Endothelial cell of umbilical vein (primary cell): ENCODE data around the gene CANT1. TPM values are rescaled to one million over a fixed set of nuclear protein-coding genes. Genes with fewer than 3 reads are reported as not detected.

ENCODE experiments used
- BruUV-seq: library from RNA; stranded (reverse); fragments of 400-500 nt; replicated peaks from 2 replicates; lab custom pipeline; 2021; lab: Mats Ljungman, UMichigan
- CTCF ChIA-PET: fragments of 300-600, 350-600 bp; sonication (Branson Sonifier 250); formaldehyde crosslinking; loops from one replicate; lab custom pipeline; 2021; ENCODE audit warnings: antibody characterized with exemption, inconsistent platforms; lab: Charles Lee
- POLR2A ChIA-PET: fragments of 300-600, 350-600 bp; sonication (Branson Sonifier 250); formaldehyde crosslinking; loops from one replicate; lab custom pipeline; 2021; ENCODE audit warnings: antibody characterized with exemption, inconsistent platforms; lab: Charles Lee
- DNase-seq: peaks from one replicate; pipeline ENCODE4 v3.0.0-alpha.2; 2011; ENCODE audit warnings: low read depth, low spot score
- FAIRE-seq: peaks from 2 replicates; lab custom pipeline; 2011; peaks lifted over from hg19 to GRCh38; lab: Jason Lieb, UNC
- H2AFZ ChIP-seq: 2 replicates; pipeline ENCODE4 v1.6.0; 2012; ENCODE audit warnings: low read depth, low read length, control low read depth, inconsistent platforms
- H3K27ac ChIP-seq: 2 replicates; pipeline ENCODE4 v1.5.1; 2011; ENCODE audit warnings: low read depth, mild to moderate bottlenecking, control low read depth, low read length, moderate library complexity; ENCODE audit not compliant: insufficient read depth
- H3K27me3 ChIP-seq, 2 experiments: 2 replicates each; pipeline versions ENCODE4 v1.6.0 to v1.6.1; 2011; ENCODE audit warnings: low read length in 2 of 2, mixed read lengths in 1 of 2; ENCODE audit not compliant: control insufficient read depth in 2 of 2, insufficient read depth in 2 of 2
- H3K36me3 ChIP-seq, 2 experiments: 2 replicates in 1 of 2; 3 replicates in 1 of 2; pipeline ENCODE4 v1.5.1; 2011; ENCODE audit warnings: low read length in 2 of 2, mild to moderate bottlenecking in 1 of 2, moderate library complexity in 1 of 2; ENCODE audit not compliant: control insufficient read depth in 2 of 2, insufficient read depth in 2 of 2; ENCODE audit errors: extremely low read depth in 1 of 2
- H3K4me1 ChIP-seq: 3 replicates; pipeline ENCODE4 v1.5.1; 2011; ENCODE audit warnings: mild to moderate bottlenecking, low read length; ENCODE audit not compliant: control insufficient read depth, insufficient read depth; ENCODE audit errors: extremely low read depth
- H3K4me2 ChIP-seq: 2 replicates; pipeline ENCODE4 v1.6.1; 2011; ENCODE audit warnings: low read length, control low read depth, mixed read lengths; ENCODE audit not compliant: insufficient read depth
- H3K4me3 ChIP-seq, 3 experiments: fragments of 200-600 bp in 1 of 3; sonication (generic), shearing (Covaris generic) in 1 of 3; replicated peaks in 1 of 3; 2 replicates each; pipeline ENCODE4 v1.5.1; 2011 to 2016; ENCODE audit warnings: control low read depth in 3 of 3, low read length in 3 of 3, mild to moderate bottlenecking in 2 of 3, inconsistent platforms in 1 of 3, low read depth in 1 of 3, moderate library complexity in 1 of 3; ENCODE audit not compliant: insufficient read depth in 1 of 3
- H3K79me2 ChIP-seq: 2 replicates; pipeline ENCODE4 v1.6.0; 2012; ENCODE audit warnings: low read length, inconsistent platforms; ENCODE audit not compliant: control insufficient read depth, insufficient read depth
- H3K9ac ChIP-seq: replicated peaks from 2 replicates; pipeline ENCODE3; 2011; ENCODE audit warnings: low read length, control low read depth; ENCODE audit not compliant: insufficient read depth; ENCODE audit errors: extremely low read depth
- H3K9me1 ChIP-seq: replicated peaks from 3 replicates; pipeline ENCODE4 v1.6.0; 2011; ENCODE audit warnings: mild to moderate bottlenecking, low read length; ENCODE audit not compliant: control insufficient read depth, insufficient read depth; ENCODE audit errors: extremely low read depth
- H3K9me3 ChIP-seq: replicated peaks from 2 replicates; pipeline ENCODE4 v1.5.1; 2012; ENCODE audit warnings: low read length, inconsistent platforms; ENCODE audit not compliant: control insufficient read depth, insufficient read depth
- H4K20me1 ChIP-seq: replicated peaks from 2 replicates; pipeline ENCODE3; 2011; ENCODE audit warnings: mild to moderate bottlenecking, low read length; ENCODE audit not compliant: control insufficient read depth, insufficient read depth; ENCODE audit errors: extremely low read depth
- EZH2 ChIP-seq: IDR thresholded peaks from 2 replicates; pipeline ENCODE4 v1.6.1; 2012; ENCODE audit warnings: borderline replicate concordance, low read depth, mild to moderate bottlenecking, moderate library complexity, low read length, inconsistent platforms; ENCODE audit not compliant: severe bottlenecking
- FOS ChIP-seq: IDR thresholded peaks from 2 replicates; pipeline ENCODE4 v1.6.1; 2011; ENCODE audit warnings: mild to moderate bottlenecking, low read length, moderate library complexity, borderline replicate concordance; ENCODE audit not compliant: insufficient read depth
- GATA2 ChIP-seq: IDR thresholded peaks from 2 replicates; pipeline ENCODE4 v1.7.0; 2011; ENCODE audit warnings: low read depth, mild to moderate bottlenecking, moderate library complexity, mixed read lengths, low read length; ENCODE audit not compliant: insufficient read length, insufficient read depth
- JUN ChIP-seq: IDR thresholded peaks from 2 replicates; pipeline ENCODE4 v1.6.1; 2011; ENCODE audit warnings: borderline replicate concordance, low read depth; ENCODE audit not compliant: insufficient read length, insufficient read depth
- MYC ChIP-seq: IDR thresholded peaks from one replicate; pipeline ENCODE4 v1.6.1; 2011; ENCODE audit warnings: mild to moderate bottlenecking, low read depth, low read length
- POLR2A ChIP-seq: IDR thresholded peaks from 2 replicates; pipeline ENCODE4 v1.6.1; 2012; ENCODE audit warnings: low read depth, mild to moderate bottlenecking, control low read depth, low read length
- POLR2AphosphoS5 ChIP-seq: IDR thresholded peaks from 2 replicates; pipeline ENCODE4 v1.6.1; 2012; ENCODE audit warnings: low read depth, mild to moderate bottlenecking, control low read depth, low read length, moderate library complexity; ENCODE audit not compliant: insufficient read depth
- dilution Hi-C: fragments of 300-500 bp; cut with MboI; formaldehyde crosslinking; loops from one replicate; pipeline ENCODE4 v1.15.0; 2019; ENCODE audit warnings: low sequenced_read_pairs; ENCODE audit not compliant: extremely low pct_ligation_motif_present
- intact Hi-C: fragments of 100-400 bp; cut with micrococcal nuclease; formaldehyde crosslinking; loops from one replicate; pipeline ENCODE4 v1.10.0; 2022
- polyA plus RNA-seq, 4 experiments: library from polyadenylated mRNA; depleted of rRNA in 3 of 4; stranded (reverse) in 3 of 4; unstranded in 1 of 4; fragments of >200 nt; gene quantifications; 2 replicates each; pipeline versions ENCODE4 v1.2.1 to v1.2.3, GENCODE V29; 2011 to 2012; ENCODE audit warnings: missing spikeins in 1 of 4
- total RNA-seq: library from RNA; stranded (reverse); gene quantifications from 2 replicates; pipeline ENCODE4 v1.2.3, GENCODE V29; 2021
- TF ChIP-seq, protein P1 (sequence below), 2 donors: IDR thresholded peaks; 1 replicate in 1 of 2; 2 replicates in 1 of 2; pipeline ENCODE4 v1.5.1; 2011; ENCODE audit warnings: low read length in 2 of 2, mild to moderate bottlenecking in 2 of 2, moderate library complexity in 2 of 2, control low read depth in 1 of 2, inconsistent platforms in 1 of 2, low read depth in 1 of 2; ENCODE audit not compliant: insufficient read depth in 1 of 2; ENCODE audit errors: extremely low read depth in 1 of 2
- TF ChIP-seq, protein P2 (sequence below): IDR thresholded peaks from 2 replicates; pipeline ENCODE4 v1.6.1; 2011; ENCODE audit not compliant: insufficient read depth, insufficient read length

The CANT1 gene
- total and polyA plus RNA-seq, 2 donors (not counting 3 experiments of a cell fraction or from before 2014, with no cell fraction given), result 85.0 to 93.6 TPM

DNA sequence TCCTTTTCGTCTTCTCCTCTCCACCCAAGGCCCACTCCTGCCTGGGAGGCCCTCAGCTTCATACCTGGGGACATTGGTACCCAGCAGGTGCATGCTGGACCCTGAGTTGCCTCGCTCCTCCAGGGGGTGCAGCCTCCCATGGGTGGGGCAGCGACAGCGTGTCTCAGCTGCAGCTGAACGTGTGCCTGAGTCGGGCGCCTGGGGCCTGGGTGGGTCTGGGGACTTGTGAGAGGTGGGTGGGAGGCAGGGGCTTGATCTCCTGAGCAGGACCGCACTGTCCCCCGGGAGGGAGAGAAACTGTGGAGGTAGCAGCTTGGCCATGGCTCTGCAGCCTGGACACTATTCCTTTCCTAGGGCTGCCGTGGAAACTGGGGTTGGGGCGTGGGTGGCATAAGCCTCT, 40.3 kb upstream of the CANT1 start:
- Histone ChIP-seq H3K9me3 (no peaks in the 10 kb centered on the region), H3K9ac (no peak overlapping the region), H4K20me1 (no peaks in the 10 kb centered on the region), H2AFZ (no peak overlapping the region), H3K36me3 (no peaks in the 10 kb centered on the region), H3K4me3 (no peak overlapping the region), H3K4me1 (peaks cover 5% of the 10 kb centered on the region), H3K79me2 (no peaks in the 10 kb centered on the region), H3K4me2 (no peak overlapping the region), H3K9me1 (no peaks in the 10 kb centered on the region), H3K27ac (no peak overlapping the region), H3K27me3 (peaks cover 0 to 4% of the 10 kb centered on the region in 2 experiments)
- BruUV-seq, result no TSS peak
- POLR2A ChIA-PET, result no interaction called here
- CTCF ChIA-PET, result interaction anchor here (0.8 to 3.3 kb wide), 4 partner anchors 10 to 342 kb away, joined by 3 to 16 read pairs (median 6); no protein-coding TSS in a partner anchor
- FAIRE-seq (no peak), DNase-seq (no peak)
- dilution Hi-C loops, result no loop called here
- intact Hi-C loops, result no loop called here
- TF ChIP-seq, protein P1, sequence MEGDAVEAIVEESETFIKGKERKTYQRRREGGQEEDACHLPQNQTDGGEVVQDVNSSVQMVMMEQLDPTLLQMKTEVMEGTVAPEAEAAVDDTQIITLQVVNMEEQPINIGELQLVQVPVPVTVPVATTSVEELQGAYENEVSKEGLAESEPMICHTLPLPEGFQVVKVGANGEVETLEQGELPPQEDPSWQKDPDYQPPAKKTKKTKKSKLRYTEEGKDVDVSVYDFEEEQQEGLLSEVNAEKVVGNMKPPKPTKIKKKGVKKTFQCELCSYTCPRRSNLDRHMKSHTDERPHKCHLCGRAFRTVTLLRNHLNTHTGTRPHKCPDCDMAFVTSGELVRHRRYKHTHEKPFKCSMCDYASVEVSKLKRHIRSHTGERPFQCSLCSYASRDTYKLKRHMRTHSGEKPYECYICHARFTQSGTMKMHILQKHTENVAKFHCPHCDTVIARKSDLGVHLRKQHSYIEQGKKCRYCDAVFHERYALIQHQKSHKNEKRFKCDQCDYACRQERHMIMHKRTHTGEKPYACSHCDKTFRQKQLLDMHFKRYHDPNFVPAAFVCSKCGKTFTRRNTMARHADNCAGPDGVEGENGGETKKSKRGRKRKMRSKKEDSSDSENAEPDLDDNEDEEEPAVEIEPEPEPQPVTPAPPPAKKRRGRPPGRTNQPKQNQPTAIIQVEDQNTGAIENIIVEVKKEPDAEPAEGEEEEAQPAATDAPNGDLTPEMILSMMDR (IDR thresholded peaks at IDR 0.05; ENCODE audit: extremely low read depth in 1 of 2, insufficient read depth in 1 of 2, low read depth in 1 of 2, low read length in 2 of 2), result no peak
- TF ChIP-seq GATA2 (no peak), POLR2AphosphoS5 (no peak), JUN (no peak), EZH2 (no peak), MYC (no peak), POLR2A (no peak), FOS (no peak)
- TF ChIP-seq, protein P2, sequence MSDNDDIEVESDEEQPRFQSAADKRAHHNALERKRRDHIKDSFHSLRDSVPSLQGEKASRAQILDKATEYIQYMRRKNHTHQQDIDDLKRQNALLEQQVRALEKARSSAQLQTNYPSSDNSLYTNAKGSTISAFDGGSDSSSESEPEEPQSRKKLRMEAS, result no peak
